OCI-LY7 (cell line): ENCODE results near the gene PPP2R5C. TPM values are rescaled to one million over a fixed set of nuclear protein-coding genes. Genes with fewer than 3 reads are reported as not detected.
"Not testable (repeated sequence)": the region's sequence is repeated elsewhere in the genome, so short reads cannot be mapped to it uniquely, and the experiment has no call there.

Source experiments
- BruUV-seq: library from RNA; stranded (reverse); fragments of 400-500 nt; replicated peaks from 2 replicates; lab custom pipeline; 2021; lab: Mats Ljungman, UMichigan
- CTCF ChIA-PET: fragments of 300-600 bp; sonication (Branson Sonifier 250); formaldehyde crosslinking; loops from one replicate; lab custom pipeline; 2022; ENCODE audit warnings: antibody characterized with exemption; ENCODE audit not compliant: unreplicated experiment; lab: Charles Lee
- POLR2A ChIA-PET: fragments of 300-600 bp; sonication (Branson Sonifier 250); formaldehyde crosslinking; loops from one replicate; lab custom pipeline; 2022; ENCODE audit warnings: antibody characterized with exemption; lab: Charles Lee
- DNase-seq: peaks from one replicate; pipeline ENCODE4 v3.0.0-alpha.2; 2015; ENCODE audit warnings: low spot score
- H2AFZ ChIP-seq: fragments of 200-600 bp; sonication (generic), shearing (Covaris generic); 2 replicates; pipeline ENCODE4 v1.6.1; 2014; ENCODE audit warnings: mild to moderate bottlenecking, antibody characterized with exemption, low read length, moderate library complexity
- H3K27ac ChIP-seq: fragments of 200-600 bp; sonication (generic); 2 replicates; pipeline ENCODE4 v1.5.1; 2014; ENCODE audit warnings: mixed run types, low read depth, mild to moderate bottlenecking, moderate library complexity, low read length, inconsistent platforms; ENCODE audit not compliant: poor library complexity, severe bottlenecking
- H3K36me3 ChIP-seq: fragments of 200-600 bp; sonication (generic); 2 replicates; pipeline ENCODE4 v1.6.1; 2014; ENCODE audit warnings: mild to moderate bottlenecking, antibody characterized with exemption, low read length, moderate library complexity, mixed read lengths; ENCODE audit not compliant: insufficient read depth
- H3K4me1 ChIP-seq: fragments of 200-600 bp; sonication (generic); 2 replicates; pipeline ENCODE4 v1.5.1; 2014; ENCODE audit warnings: mild to moderate bottlenecking, low read length; ENCODE audit not compliant: insufficient read depth, poor library complexity, severe bottlenecking
- H3K4me2 ChIP-seq: fragments of 200-600 bp; sonication (generic); 2 replicates; pipeline ENCODE4 v1.6.1; 2014; ENCODE audit warnings: mild to moderate bottlenecking, low read length
- H3K4me3 ChIP-seq: fragments of 200-600 bp; sonication (generic); 2 replicates; pipeline ENCODE4 v1.5.1; 2014; ENCODE audit warnings: mild to moderate bottlenecking, low read depth, low read length; ENCODE audit not compliant: poor library complexity, severe bottlenecking
- H3K79me2 ChIP-seq: fragments of 200-600 bp; sonication (generic); 2 replicates; pipeline ENCODE4 v1.6.1; 2016; ENCODE audit warnings: low read depth, mild to moderate bottlenecking, low read length, moderate library complexity, mixed read lengths; ENCODE audit not compliant: insufficient read depth
- H3K9me2 ChIP-seq: fragments of 200-600 bp; sonication (generic); 2 replicates; pipeline ENCODE4 v1.6.1; 2016; ENCODE audit warnings: mild to moderate bottlenecking, low read length, mixed read lengths; ENCODE audit not compliant: insufficient read depth
- H3K9me3 ChIP-seq: fragments of 200-600 bp; sonication (generic); 2 replicates; pipeline ENCODE4 v1.6.1; 2014; ENCODE audit warnings: mild to moderate bottlenecking, mixed run types, low read length, mixed read lengths
- H4K20me1 ChIP-seq: fragments of 200-600 bp; sonication (generic); 2 replicates; pipeline ENCODE4 v1.6.1; 2014; ENCODE audit warnings: mild to moderate bottlenecking, antibody characterized with exemption, low read length, moderate library complexity, mixed read lengths; ENCODE audit not compliant: insufficient read depth
- CTCF ChIP-seq: fragments of 200-600 bp; sonication (generic); conservative IDR thresholded peaks from 2 replicates; pipeline ENCODE4 v1.5.1; 2014; ENCODE audit warnings: mild to moderate bottlenecking, antibody characterized with exemption, low read length, moderate library complexity, mixed read lengths
- EZH2phosphoT487 ChIP-seq: fragments of 200-600 bp; sonication (generic); IDR thresholded peaks from 2 replicates; pipeline ENCODE4 v1.6.1; 2018; ENCODE audit warnings: low read depth, borderline replicate concordance, mild to moderate bottlenecking, mixed run types, antibody characterized with exemption, low read length, moderate library complexity, mixed read lengths
- intact Hi-C: fragments of 100-400 bp; cut with micrococcal nuclease; formaldehyde crosslinking; loops from one replicate; pipeline ENCODE4 v1.10.0; 2022; ENCODE audit not compliant: unreplicated experiment
- total RNA-seq, 2 experiments: library from RNA; depleted of rRNA in 1 of 2; stranded (reverse); fragments of >200 nt in 1 of 2; shearing (Covaris generic) in 1 of 2; gene quantifications; 2 replicates each; pipeline ENCODE4 v1.2.3, GENCODE V29; 2014 to 2022

The PPP2R5C gene
- total RNA-seq, 2 experiments from 2014 or later: 161 to 236 TPM

GRCh38 chr14:101728367-101728742 lies 33.2 kb upstream of the PPP2R5C start:
- H4K20me1 ChIP-seq: no peaks in the 10 kb centered on the region
- POLR2A ChIA-PET: no interaction called here
- H3K79me2 ChIP-seq: no peaks in the 10 kb centered on the region
- no peak overlapping the region for H3K4me3 ChIP-seq
- H3K4me1 ChIP-seq: peaks cover 9% of the 10 kb centered on the region
- intact Hi-C loops: no loop called here
- H3K9me3 ChIP-seq: no peaks in the 10 kb centered on the region
- no peak for DNase-seq
- H3K27ac ChIP-seq: no peak overlapping the region
- no peak overlapping the region for H3K4me2 ChIP-seq
- H3K9me2 ChIP-seq: no peaks in the 10 kb centered on the region
- H3K36me3 ChIP-seq: no peaks in the 10 kb centered on the region
- H2AFZ ChIP-seq: no peak overlapping the region
- no peak for TF ChIP-seq EZH2phosphoT487
- BruUV-seq: no TSS peak
- CTCF ChIA-PET: no interaction called here

- POLR2A ChIA-PET: no interaction called here
- TF ChIP-seq CTCF (no peak), EZH2phosphoT487 (no peak)
These were observed 32.1 kb upstream of the PPP2R5C start for GRCh38 chr14:101729382-101729781.

GRCh38 chr14:101730157-101730556 lies 31.4 kb upstream of the PPP2R5C start:
- H3K4me2 ChIP-seq, intact Hi-C loops, H3K36me3 ChIP-seq, H3K4me1 ChIP-seq, H3K9me2 ChIP-seq, DNase-seq, BruUV-seq, H2AFZ ChIP-seq, H4K20me1 ChIP-seq, H3K9me3 ChIP-seq, CTCF ChIA-PET, H3K4me3 ChIP-seq, H3K79me2 ChIP-seq, H3K27ac ChIP-seq: not testable (repeated sequence)
- POLR2A ChIA-PET: interaction anchor here (0.7 to 1.5 kb wide), 4 partner anchors 9 to 1440 kb away, joined by 3 to 6 read pairs (median 3); no protein-coding TSS in a partner anchor

More at GRCh38 chr14:101729382-101729781, 32.1 kb upstream of the PPP2R5C start:
- H3K9me2 ChIP-seq: no peaks in the 10 kb centered on the region
- no peak overlapping the region for H3K4me2 ChIP-seq
- BruUV-seq: no TSS peak
- no peak for DNase-seq
- H3K4me3 ChIP-seq: no peak overlapping the region
- no peaks in the 10 kb centered on the region for H3K36me3 ChIP-seq
- intact Hi-C loops: no loop called here
- no peak overlapping the region for H2AFZ ChIP-seq
- H3K4me1 ChIP-seq: peaks cover 9% of the 10 kb centered on the region
- H3K79me2 ChIP-seq: no peaks in the 10 kb centered on the region
- H3K27ac ChIP-seq: no peak overlapping the region
- no peaks in the 10 kb centered on the region for H3K9me3 ChIP-seq
- CTCF ChIA-PET: no interaction called here
- no peaks in the 10 kb centered on the region for H4K20me1 ChIP-seq

- H3K9me3 ChIP-seq: no peaks in the 10 kb centered on the region
- no peaks in the 10 kb centered on the region for H3K79me2 ChIP-seq
- TF ChIP-seq CTCF (no peak), EZH2phosphoT487 (no peak)
- no peaks in the 10 kb centered on the region for H3K9me2 ChIP-seq
- H3K27ac ChIP-seq: no peak overlapping the region
- H3K4me3 ChIP-seq: no peak overlapping the region
- intact Hi-C loops: no loop called here
- BruUV-seq: no TSS peak
- H2AFZ ChIP-seq: no peak overlapping the region
- POLR2A ChIA-PET: interaction anchor here (0.7 to 1.5 kb wide), 5 partner anchors 9 to 1440 kb away, joined by 3 to 6 read pairs (median 3); no protein-coding TSS in a partner anchor
- no peak for DNase-seq
- no peaks in the 10 kb centered on the region for H4K20me1 ChIP-seq
- CTCF ChIA-PET: no interaction called here
- H3K36me3 ChIP-seq: no peaks in the 10 kb centered on the region
- no peak overlapping the region for H3K4me2 ChIP-seq
- peaks cover 9% of the 10 kb centered on the region for H3K4me1 ChIP-seq
These were observed 30.8 kb upstream of the PPP2R5C start for GRCh38 chr14:101730626-101731186.
